GM19372 (cell line): ENCODE data around the gene IQCF5.
"Not testable (repeated sequence)": the region's sequence is repeated elsewhere in the genome, so short reads cannot be mapped to it uniquely, and the experiment has no call there.

Source experiments
- ATAC-seq: cut with Tn5 transposase; IDR thresholded peaks from one replicate; pipeline ENCODE4 v1.9.1; 2021; ENCODE audit warnings: mild to moderate bottlenecking, low read depth, moderate library complexity; ENCODE audit not compliant: unreplicated experiment

The IQCF5 gene

GRCh38 chr3:51875501-51875900 lies at the start of gene IQCF5:
TSS of gene IQCF5 (minus strand) at chr3:51875601. CDS start at chr3:51875531, 70 bp downstream.
- no peak for ATAC-seq

DNA sequence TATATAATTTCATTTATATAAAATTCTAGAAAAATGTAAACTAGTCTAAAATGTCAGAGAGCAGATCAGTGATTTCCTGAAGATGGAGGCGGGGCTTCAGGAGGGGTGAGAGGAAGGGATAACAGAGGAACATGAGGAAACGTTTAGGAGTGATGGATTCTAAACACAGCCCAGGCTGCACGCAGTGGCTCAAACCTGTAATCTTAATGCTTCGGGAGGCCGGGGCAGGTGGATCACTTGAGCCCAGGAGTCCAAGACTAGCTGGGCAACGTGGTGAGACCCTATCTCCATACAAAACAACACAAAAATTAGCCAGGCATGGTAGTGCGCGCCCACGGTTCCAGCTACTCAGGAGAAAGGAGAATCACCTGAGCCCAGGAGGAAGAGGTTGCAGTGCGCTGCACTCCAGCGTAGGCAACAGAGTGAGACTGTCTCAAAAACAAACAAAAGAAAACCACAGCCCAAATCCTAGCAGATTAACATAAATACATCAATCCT lies 45.7 kb upstream of the IQCF5 start:
- ATAC-seq, result no peak

- ATAC-seq, result no peak
Observed at GRCh38 chr3:51916418-51916817, 41.0 kb upstream of the IQCF5 start.

DNA sequence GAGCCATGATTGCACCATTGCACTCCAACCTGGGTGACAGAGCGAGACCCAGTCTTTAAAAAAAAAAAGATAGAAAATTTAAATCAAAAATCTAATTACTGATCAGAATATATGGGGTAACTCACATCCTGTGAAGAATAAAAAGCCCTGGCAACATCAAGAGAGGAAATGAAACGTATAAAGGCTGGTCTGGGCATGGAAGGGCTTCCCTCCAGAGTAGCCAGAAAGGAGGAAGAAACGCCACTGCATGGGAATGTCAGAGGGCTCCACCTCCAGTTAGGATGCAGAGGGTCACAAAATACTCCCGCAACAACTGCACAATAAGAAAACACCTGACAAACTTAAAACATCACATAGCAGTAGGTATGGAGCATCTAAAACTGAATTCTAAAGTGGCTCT lies 32.6 kb upstream of the IQCF5 start:
- ATAC-seq, result no peak

DNA sequence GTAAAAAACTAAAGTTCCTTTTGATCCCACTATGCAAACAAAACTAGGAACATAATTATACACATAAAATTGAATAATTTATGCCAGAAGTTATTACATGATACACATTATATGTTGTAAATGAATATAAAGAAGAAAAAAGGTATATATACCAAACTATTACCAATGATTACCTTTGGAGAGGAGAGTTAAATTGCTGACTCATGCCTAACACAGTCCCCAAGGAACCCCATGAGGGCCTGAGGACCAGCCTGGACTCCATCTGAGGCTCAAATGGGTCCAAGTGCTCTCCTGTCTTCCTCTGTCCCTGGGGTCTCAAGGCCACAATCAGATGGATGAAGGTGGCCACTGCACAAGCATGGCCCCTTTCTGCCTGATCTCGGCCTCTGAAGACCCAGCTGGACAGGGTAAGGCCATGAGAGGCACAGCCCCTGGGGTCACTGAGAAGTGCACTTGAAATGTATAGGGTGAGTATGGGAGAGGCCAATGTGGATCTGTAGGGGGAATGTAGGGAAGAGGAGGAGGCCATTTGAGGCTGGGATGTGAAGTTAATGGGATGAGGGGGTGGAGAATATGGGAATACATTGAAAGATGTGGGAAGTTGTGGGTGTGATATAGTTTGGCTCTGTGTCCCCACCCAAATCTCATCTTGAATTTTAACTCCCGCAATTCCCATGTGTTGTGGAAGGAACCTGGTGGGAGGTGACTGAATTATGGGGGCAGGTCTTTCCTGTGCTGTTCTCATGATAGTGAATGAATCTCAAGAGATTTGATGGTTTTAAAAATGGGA lies 28.8 kb upstream of the IQCF5 start:
- no peak for ATAC-seq

DNA sequence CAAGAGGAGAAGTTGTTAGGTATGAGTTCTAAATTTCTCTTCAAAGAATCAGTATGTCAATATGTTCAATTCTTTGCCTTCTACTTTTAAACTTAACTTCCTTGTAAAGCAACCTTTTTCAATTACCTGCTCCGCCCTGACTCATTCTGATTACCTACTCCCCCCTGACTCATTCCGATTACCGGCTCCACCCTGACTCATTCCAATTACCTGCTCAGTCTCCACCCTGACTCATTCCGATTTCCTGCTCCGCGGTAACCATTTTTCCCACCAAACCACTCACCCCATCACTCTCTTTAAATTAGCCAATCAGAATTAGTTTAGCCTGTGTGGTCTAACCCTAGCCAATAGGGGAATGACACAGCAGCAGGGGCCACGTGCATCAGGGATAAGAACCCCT lies 27.0 kb upstream of the IQCF5 start:
- not testable (repeated sequence) for ATAC-seq

DNA sequence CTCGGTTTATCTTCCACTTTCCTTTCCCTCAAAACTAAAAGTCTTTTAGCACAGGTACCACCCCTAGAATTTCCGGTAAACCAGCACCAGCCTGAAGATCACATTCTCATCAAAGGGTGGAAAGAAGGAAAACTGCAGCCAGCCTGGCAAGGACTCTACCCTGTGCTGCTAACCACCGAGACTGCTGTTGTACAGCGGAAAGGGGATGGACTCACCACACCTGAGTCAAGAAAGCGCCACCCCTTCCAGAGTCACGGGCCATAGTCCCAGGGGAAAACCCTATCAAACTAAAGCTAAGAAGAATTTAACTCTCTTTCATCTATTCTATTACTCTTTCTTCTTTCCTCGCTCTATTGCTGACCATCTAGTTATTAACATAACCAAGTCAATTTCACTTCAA lies 24.6 kb upstream of the IQCF5 start:
- not testable (repeated sequence) for ATAC-seq

DNA sequence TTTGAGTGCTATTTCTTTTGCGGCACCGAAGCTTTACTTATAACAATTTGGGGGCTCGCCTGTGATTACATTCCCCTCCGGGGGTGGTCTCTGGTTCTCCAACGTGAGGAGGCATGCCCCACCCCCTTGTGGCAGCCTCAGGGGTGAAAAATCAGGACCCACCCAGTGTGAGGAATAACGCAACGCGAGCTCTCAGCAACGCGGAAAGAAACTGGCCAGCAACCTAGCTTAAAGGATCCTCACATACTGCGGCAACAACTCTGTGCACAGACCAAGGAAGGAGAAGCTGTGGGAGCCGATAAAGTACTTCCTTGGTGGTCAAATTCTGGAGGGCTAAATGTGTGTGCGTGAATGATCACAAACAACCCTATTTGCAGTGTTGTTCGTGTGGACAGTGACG lies 22.0 kb upstream of the IQCF5 start:
- ATAC-seq, result no peak

GRCh38 chr3:51896607-51897305 lies 21.4 kb upstream of the IQCF5 start:
- ATAC-seq, result no peak

- no peak for ATAC-seq
Observed at GRCh38 chr3:51894939-51895338, 19.5 kb upstream of the IQCF5 start.

GRCh38 chr3:51894391-51894790 lies 19.0 kb upstream of the IQCF5 start:
- no peak for ATAC-seq

DNA sequence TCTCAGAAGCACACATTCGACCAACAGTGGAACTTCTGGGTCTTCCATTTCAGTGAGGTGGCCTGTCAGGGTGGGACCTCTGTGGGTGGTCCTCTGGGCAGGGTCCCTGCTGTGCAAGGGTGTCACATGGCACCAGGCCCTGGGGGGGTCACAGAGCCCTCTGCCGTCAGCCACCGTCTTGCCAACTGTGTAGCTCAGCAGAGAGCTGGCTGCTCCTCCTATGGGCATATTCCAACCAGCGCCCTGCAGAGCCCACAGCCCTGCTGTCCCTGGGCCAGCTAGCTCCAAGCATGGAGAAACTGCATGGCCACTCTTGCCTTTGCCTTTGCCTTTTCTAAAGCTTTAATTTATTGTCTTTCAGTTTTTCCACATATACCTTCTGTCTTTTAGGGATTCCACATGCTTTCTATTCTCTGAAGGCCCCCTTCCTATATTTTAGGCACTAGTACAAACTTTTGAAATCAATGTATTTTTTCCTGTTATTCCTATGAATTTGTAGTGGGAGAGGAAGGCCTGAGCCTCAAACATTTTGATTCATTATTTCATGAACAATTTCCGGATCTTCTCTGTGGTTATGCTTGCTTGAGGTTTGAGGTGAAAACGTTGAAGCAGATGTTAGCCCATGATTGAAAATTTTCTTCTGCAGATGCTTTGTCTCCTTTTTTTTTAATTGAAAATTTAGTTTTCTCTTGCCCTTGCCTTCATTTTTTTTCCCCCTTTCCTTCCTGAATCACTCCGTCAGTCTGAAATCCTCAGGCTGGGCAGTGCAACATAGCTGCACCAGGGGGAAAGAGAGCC lies 16.0 kb upstream of the IQCF5 start:
- no peak for ATAC-seq

- ATAC-seq, result no peak
Observed at GRCh38 chr3:51888463-51889105, 13.2 kb upstream of the IQCF5 start.

GRCh38 chr3:51887620-51888019 lies 12.2 kb upstream of the IQCF5 start:
- no peak for ATAC-seq

GRCh38 chr3:51886447-51886846 lies 11.0 kb upstream of the IQCF5 start:
- ATAC-seq, result no peak

GRCh38 chr3:51879937-51880336 lies 4.5 kb upstream of the IQCF5 start:
- no peak for ATAC-seq

DNA sequence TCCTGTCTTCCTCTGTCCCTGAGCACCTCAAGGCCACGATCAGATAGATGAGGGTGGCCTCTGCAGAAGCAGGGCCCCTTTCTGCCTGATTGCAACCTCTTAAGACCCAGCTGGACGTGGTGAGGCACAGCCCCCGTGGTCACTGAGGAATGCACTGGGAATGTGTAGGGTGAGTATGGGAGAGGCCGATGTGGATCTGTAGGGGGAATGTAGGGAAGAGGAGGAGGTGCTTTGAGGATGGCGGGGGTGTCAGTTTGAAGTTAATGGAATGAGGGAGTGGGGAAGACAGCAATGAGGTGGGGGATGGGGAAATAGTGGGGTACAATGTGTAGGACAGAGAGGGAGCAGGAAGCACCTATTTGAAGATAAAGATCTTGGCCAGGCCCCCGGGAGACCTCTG lies 785 bp upstream of the IQCF5 start:
- ATAC-seq, result no peak

- no peak for ATAC-seq
Observed at GRCh38 chr3:51874889-51875288, 512 bp downstream of the IQCF5 start.

- no peak for ATAC-seq
Observed at GRCh38 chr3:51874411-51874810, 990 bp downstream of the IQCF5 start.

- no peak for ATAC-seq
Observed at GRCh38 chr3:51873876-51874275, 1.5 kb downstream of the IQCF5 start.
